ENCODE measurements around the gene C19orf73.

The C19orf73 gene

GRCh38 chr19:49118565-49119410 is at the start of gene C19orf73:
TSS of gene C19orf73 (minus strand) at chr19:49119143. CDS start at chr19:49119022, 121 bp downstream.
- peak; percentile 88 for DNase-seq

GRCh38 chr19:49168421-49168820 is 49.5 kb upstream of the C19orf73 start:
- DNase-seq: no peak

GRCh38 chr19:49167857-49168409 is 49.0 kb upstream of the C19orf73 start:
- DNase-seq: no peak

- no peak for DNase-seq
Observed at GRCh38 chr19:49165865-49166301, 46.9 kb upstream of the C19orf73 start.

GRCh38 chr19:49165111-49165750 is 46.3 kb upstream of the C19orf73 start:
- no peak for DNase-seq

GRCh38 chr19:49161987-49162386 is 43.0 kb upstream of the C19orf73 start:
- no peak for DNase-seq

GRCh38 chr19:49160450-49161189 is 41.7 kb upstream of the C19orf73 start:
- DNase-seq: no peak

- peak; percentile 29 for DNase-seq
Observed at GRCh38 chr19:49157445-49158224, 38.7 kb upstream of the C19orf73 start, which contains the start of gene TRPM4. TSS of gene TRPM4 (plus strand) at chr19:49157792. CDS start at chr19:49157867, 75 bp downstream.

GRCh38 chr19:49155820-49156346 is 36.9 kb upstream of the C19orf73 start:
- DNase-seq: no peak

- DNase-seq: no peak
Observed at GRCh38 chr19:49155005-49155819, 36.3 kb upstream of the C19orf73 start, which contains the start of gene HRC. TSS of gene HRC (minus strand) at chr19:49155396. CDS start at chr19:49155237, 159 bp downstream.

- no peak for DNase-seq
Observed at GRCh38 chr19:49154279-49154678, 35.3 kb upstream of the C19orf73 start.

GRCh38 chr19:49153167-49153809 is 34.3 kb upstream of the C19orf73 start:
- no peak for DNase-seq

- no peak for DNase-seq
Observed at GRCh38 chr19:49152119-49152550, 33.2 kb upstream of the C19orf73 start.

- no peak for DNase-seq
Observed at GRCh38 chr19:49151267-49152118, 32.5 kb upstream of the C19orf73 start.

- no peak for DNase-seq
Observed at GRCh38 chr19:49150944-49151243, 32.0 kb upstream of the C19orf73 start.

- DNase-seq: peak; percentile 63
Observed at GRCh38 chr19:49150106-49150943, 31.4 kb upstream of the C19orf73 start.

GRCh38 chr19:49149652-49150105 is 30.7 kb upstream of the C19orf73 start:
- DNase-seq: peak; percentile 64

Measured in NCI-H1694 treated with DMSO at 0.1 percent for 48 hours (cell line).